ENCODE results near the gene CARD8. TPM values are rescaled to one million over a fixed set of nuclear protein-coding genes. Genes with fewer than 3 reads are reported as not detected.

CARD8 gene
- total RNA-seq, 1 experiment from 2014 or later: 25.6 TPM

DNA sequence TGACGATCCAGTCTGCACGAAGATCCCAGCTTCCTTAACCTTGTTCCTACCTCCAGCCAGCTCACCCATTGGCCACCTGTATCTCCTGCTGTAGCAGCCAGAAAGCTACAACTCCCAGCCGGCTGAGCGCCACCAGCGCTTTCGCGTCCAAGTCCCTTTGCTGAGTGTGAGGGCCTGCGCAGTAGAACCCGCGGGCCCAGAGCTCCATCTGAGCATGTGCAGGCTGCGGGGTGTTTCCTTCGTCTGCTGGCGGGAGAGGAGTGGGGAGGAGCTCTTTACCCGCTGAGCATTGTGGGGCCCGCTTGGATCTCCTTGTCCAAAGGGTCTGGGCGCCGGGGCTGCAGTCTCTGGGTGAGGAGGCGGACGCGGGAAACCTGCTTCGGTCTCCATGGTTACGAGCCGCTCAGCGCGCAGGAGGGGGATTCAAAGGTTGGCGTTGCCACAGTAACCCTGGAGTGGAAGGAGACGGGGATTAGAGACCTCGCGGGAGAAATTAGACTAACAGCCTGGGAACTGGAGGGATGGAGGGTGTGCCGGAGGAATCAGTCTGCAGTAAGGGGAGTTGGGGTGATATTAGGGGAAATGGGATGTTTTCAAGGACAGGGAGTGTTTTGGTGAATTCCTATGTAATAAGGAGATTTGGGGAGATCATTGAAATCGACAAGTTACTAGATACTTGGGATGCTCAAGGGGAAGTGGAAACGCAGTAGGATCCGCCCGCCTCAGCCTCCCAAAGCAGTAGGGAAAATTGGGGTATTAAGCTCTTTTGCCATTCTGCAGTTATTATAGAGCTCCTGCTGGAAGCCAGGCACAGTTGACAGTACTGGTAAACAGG, 51.7 kb downstream of the CARD8 start:
- TF ChIP-seq EZH2 (IDR thresholded peaks at IDR 0.05; ENCODE audit: low read depth): no peak
- BruUV-seq (replicated peaks): no TSS peak
- no peak overlapping the region; the same call in 1 of the 2 replicates for H3K27ac ChIP-seq
- H3K9me3 ChIP-seq (ENCODE audit: insufficient read depth, low read depth): no peaks in the 10 kb centered on the region
- H3F3A ChIP-seq (ENCODE audit: insufficient read depth, low read depth): peaks cover 15% of the 10 kb centered on the region
- no peaks in the 10 kb centered on the region for H3K27me3 ChIP-seq (ENCODE audit: insufficient read depth, low read depth)
- peaks cover 13% of the 10 kb centered on the region; the same call in 1 of the 2 replicates for H3K79me2 ChIP-seq (ENCODE audit: low read depth)
- H3K9me2 ChIP-seq (ENCODE audit: insufficient read depth): no peaks in the 10 kb centered on the region
- CTCF ChIA-PET: interaction anchor here (0.6 to 1.5 kb wide), 7 partner anchors 13 to 855 kb away, joined by 3 to 12 read pairs (median 4); no protein-coding TSS in a partner anchor
- peak overlapping the region; percentile 91 for H2AFZ ChIP-seq
- H4K20me1 ChIP-seq (ENCODE audit: insufficient read depth): no peaks in the 10 kb centered on the region
- peak; percentile 94 to 95 for DNase-seq
- peaks cover 14% of the 10 kb centered on the region for H3K4me1 ChIP-seq (replicated peaks; ENCODE audit: insufficient read depth)
- peak overlapping the region; percentile 95 for H3K4me2 ChIP-seq
- intact Hi-C loops (cut with micrococcal nuclease; ENCODE audit: unreplicated experiment): no loop called here
- peak overlapping the region; percentile 67 for H3K4me3 ChIP-seq
- POLR2A ChIA-PET (ENCODE audit: unreplicated experiment): interaction anchor here (0.5 to 2.1 kb wide), 12 partner anchors 10 to 720 kb away, joined by 3 to 32 read pairs (median 4); partner anchors contain the start of genes CARD8, KPTN, LIG1 and RPL18
- H3K36me3 ChIP-seq (ENCODE audit: low read depth): no peaks in the 10 kb centered on the region

DNA sequence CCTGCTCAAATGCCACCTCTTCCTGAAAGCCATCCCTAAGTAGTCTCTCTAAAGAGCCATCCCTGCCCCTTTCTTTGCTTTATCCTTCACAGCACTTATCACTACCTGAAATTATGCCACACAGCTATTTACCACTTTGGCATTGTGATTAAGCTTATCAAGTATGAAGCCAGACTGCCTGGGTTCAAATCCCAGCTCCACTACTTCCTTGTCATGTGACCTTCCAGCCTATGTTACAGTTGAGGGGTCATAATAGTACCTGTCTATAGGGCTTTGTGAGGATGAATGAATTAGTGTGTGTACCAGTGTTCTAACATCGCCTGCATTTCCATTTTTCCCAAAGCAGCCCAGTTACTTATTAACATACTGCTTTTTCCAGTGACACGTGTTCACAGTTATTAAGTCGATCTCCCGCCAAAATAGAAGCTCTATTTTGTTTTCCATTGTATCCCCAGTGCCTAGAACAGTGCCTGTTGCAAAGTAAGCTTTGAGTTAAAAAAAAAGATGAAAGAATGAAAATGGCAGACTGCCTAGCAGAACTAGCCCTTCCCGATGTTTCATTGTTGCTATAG, 52.4 kb downstream of the CARD8 start:
- POLR2A ChIA-PET (ENCODE audit: unreplicated experiment): interaction anchor here (0.5 to 2.1 kb wide), 8 partner anchors 24 to 719 kb away, joined by 3 to 32 read pairs (median 5); partner anchors contain the start of genes CARD8, KPTN, LIG1 and ZSWIM9
- no peak for DNase-seq
- H3K79me2 ChIP-seq (ENCODE audit: low read depth): peaks cover 13% of the 10 kb centered on the region; the same call in 1 of the 2 replicates
- H3F3A ChIP-seq (ENCODE audit: insufficient read depth, low read depth): peaks cover 22% of the 10 kb centered on the region
- H3K4me1 ChIP-seq (replicated peaks; ENCODE audit: insufficient read depth): peaks cover 14% of the 10 kb centered on the region
- no peaks in the 10 kb centered on the region for H4K20me1 ChIP-seq (ENCODE audit: insufficient read depth)
- TSS peak; percentile 88 for BruUV-seq (replicated peaks)
- peak overlapping the region; percentile 67 for H3K4me3 ChIP-seq
- no peaks in the 10 kb centered on the region for H3K9me2 ChIP-seq (ENCODE audit: insufficient read depth)
- TF ChIP-seq EZH2 (IDR thresholded peaks at IDR 0.05; ENCODE audit: low read depth): no peak
- TF ChIP-seq, protein P1, sequence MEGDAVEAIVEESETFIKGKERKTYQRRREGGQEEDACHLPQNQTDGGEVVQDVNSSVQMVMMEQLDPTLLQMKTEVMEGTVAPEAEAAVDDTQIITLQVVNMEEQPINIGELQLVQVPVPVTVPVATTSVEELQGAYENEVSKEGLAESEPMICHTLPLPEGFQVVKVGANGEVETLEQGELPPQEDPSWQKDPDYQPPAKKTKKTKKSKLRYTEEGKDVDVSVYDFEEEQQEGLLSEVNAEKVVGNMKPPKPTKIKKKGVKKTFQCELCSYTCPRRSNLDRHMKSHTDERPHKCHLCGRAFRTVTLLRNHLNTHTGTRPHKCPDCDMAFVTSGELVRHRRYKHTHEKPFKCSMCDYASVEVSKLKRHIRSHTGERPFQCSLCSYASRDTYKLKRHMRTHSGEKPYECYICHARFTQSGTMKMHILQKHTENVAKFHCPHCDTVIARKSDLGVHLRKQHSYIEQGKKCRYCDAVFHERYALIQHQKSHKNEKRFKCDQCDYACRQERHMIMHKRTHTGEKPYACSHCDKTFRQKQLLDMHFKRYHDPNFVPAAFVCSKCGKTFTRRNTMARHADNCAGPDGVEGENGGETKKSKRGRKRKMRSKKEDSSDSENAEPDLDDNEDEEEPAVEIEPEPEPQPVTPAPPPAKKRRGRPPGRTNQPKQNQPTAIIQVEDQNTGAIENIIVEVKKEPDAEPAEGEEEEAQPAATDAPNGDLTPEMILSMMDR (conservative IDR thresholded peaks at IDR 0.05): no peak
- H2AFZ ChIP-seq: peak overlapping the region; percentile 91
- no peaks in the 10 kb centered on the region for H3K27me3 ChIP-seq (ENCODE audit: insufficient read depth, low read depth)
- no peak overlapping the region; the same call in 1 of the 2 replicates for H3K27ac ChIP-seq
- CTCF ChIA-PET: interaction anchor here (0.6 to 1.5 kb wide), 7 partner anchors 12 to 855 kb away, joined by 3 to 12 read pairs (median 4); no protein-coding TSS in a partner anchor
- H3K36me3 ChIP-seq (ENCODE audit: low read depth): no peaks in the 10 kb centered on the region
- intact Hi-C loops (cut with micrococcal nuclease; ENCODE audit: unreplicated experiment): no loop called here
- no peaks in the 10 kb centered on the region for H3K9me3 ChIP-seq (ENCODE audit: insufficient read depth, low read depth)
- H3K4me2 ChIP-seq: peak overlapping the region; percentile 95

DNA sequence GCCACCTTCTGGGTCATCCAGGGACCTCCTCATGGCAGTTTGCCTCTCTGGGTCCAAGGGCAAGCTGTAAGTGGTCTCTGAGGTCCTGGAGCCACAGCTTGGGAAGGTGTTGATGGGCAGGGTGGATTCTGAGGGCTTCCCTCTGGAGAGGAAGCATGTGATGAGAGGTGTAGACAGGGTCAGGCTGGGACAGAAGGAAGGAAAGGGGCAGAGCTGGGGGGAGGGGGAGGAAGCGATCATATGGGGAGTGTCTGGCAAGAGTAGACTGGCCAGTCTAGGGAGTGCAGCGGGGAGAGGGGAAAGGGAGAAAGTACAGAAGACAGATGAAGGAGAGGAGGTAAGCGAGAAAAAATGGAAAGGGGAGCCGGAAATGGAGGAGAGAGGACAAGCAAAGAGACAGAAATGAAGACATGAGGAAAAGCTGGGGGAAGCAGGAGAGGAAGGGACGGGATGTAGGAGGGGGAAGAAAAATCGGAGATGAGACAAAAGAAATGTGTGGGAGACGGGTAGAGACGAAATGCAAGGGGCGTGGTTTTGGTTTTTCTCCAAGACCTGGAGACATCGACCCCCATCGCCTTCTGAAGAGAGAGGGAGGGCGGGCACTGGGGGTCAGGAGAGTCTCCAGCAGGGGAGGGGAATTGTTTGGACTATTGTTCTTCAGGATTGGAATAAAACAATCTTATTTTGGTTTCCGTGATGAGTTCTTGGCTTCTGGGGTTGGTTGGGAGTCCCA, 58.6 kb downstream of the CARD8 start:
- CTCF ChIA-PET: interaction anchor here (0.6 to 0.7 kb wide), 4 partner anchors 123 to 310 kb away, joined by 3 to 13 read pairs (median 4); no protein-coding TSS in a partner anchor

More for the DNA sequence above, 58.6 kb downstream of the CARD8 start:
- no peaks in the 10 kb centered on the region for H3K9me2 ChIP-seq (ENCODE audit: insufficient read depth)
- H3K79me2 ChIP-seq (ENCODE audit: low read depth): no peaks in the 10 kb centered on the region
- no peaks in the 10 kb centered on the region for H3K4me1 ChIP-seq (replicated peaks; ENCODE audit: insufficient read depth)
- no TSS peak for BruUV-seq (replicated peaks)
- H4K20me1 ChIP-seq (ENCODE audit: insufficient read depth): 0 out of 2 replicates have a peak, but pooled peaks cover 6% of the 10 kb centered on the region
- no peak overlapping the region for H2AFZ ChIP-seq
- no peak overlapping the region for H3K4me3 ChIP-seq
- POLR2A ChIA-PET (ENCODE audit: unreplicated experiment): no interaction called here
- no peak overlapping the region for H3K27ac ChIP-seq
- H3K27me3 ChIP-seq (ENCODE audit: insufficient read depth, low read depth): no peaks in the 10 kb centered on the region
- H3K36me3 ChIP-seq (ENCODE audit: low read depth): no peaks in the 10 kb centered on the region
- TF ChIP-seq EZH2 (IDR thresholded peaks at IDR 0.05; ENCODE audit: low read depth): no peak
- TF ChIP-seq, protein P1 (conservative IDR thresholded peaks at IDR 0.05): no peak
- H3K9me3 ChIP-seq (ENCODE audit: insufficient read depth, low read depth): no peaks in the 10 kb centered on the region
- DNase-seq: no peak
- H3K4me2 ChIP-seq: no peak overlapping the region
- intact Hi-C loops (cut with micrococcal nuclease; ENCODE audit: unreplicated experiment): no loop called here
- peaks cover 9% of the 10 kb centered on the region; the same call in 1 of the 2 replicates for H3F3A ChIP-seq (ENCODE audit: insufficient read depth, low read depth)

All from PC-9 (cell line).